ENCODE measurements around the gene PLK4.
A peak's percentile ranks its signal among the peaks of the same experiment; 100 is the strongest.

PLK4 gene

DNA sequence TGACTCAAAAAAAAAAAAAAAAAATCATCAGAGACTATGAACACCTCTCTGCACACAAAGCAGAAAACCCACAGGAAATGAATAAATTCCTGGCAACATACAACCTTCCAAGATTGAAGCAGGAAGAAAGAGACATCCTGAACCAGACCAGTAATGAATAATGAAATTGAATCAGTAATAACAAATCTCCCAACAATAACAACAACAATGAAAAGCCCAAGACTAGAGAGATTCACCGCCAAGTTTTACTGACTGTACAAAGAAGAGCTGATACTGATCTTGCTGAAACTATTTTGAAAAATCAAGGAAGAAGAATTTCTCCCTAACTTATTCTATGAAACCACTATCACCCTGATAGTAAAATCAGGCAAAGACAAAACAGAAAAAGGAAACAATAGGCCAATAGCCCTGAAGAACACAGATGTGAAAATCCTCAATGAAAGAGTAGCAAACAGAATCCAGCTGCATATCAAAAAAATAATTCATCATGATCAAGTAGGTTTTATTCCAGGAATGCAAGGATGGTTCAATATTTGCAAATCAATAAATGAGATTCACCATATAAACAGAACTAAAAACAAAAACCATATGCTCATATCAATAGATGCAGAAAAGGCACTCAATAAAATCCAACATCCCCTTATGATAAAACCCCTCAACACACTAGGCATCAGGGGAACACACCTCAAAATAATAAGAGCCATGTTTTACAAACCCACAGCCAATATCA lies 31.0 kb upstream of the PLK4 start:
- TF ChIP-seq, protein P1, sequence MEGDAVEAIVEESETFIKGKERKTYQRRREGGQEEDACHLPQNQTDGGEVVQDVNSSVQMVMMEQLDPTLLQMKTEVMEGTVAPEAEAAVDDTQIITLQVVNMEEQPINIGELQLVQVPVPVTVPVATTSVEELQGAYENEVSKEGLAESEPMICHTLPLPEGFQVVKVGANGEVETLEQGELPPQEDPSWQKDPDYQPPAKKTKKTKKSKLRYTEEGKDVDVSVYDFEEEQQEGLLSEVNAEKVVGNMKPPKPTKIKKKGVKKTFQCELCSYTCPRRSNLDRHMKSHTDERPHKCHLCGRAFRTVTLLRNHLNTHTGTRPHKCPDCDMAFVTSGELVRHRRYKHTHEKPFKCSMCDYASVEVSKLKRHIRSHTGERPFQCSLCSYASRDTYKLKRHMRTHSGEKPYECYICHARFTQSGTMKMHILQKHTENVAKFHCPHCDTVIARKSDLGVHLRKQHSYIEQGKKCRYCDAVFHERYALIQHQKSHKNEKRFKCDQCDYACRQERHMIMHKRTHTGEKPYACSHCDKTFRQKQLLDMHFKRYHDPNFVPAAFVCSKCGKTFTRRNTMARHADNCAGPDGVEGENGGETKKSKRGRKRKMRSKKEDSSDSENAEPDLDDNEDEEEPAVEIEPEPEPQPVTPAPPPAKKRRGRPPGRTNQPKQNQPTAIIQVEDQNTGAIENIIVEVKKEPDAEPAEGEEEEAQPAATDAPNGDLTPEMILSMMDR (IDR thresholded peaks at IDR 0.05; ENCODE audit: low read depth, low read length, missing control alignments), result no peak
- in situ Hi-C loops (cut with HindIII; ENCODE audit: low sequenced_read_pairs), result no loop called here
- no peak overlapping the region for H3K4me3 ChIP-seq (ENCODE audit: low read depth, low read length)
- no peak for DNase-seq (ENCODE audit: low read depth)

DNA sequence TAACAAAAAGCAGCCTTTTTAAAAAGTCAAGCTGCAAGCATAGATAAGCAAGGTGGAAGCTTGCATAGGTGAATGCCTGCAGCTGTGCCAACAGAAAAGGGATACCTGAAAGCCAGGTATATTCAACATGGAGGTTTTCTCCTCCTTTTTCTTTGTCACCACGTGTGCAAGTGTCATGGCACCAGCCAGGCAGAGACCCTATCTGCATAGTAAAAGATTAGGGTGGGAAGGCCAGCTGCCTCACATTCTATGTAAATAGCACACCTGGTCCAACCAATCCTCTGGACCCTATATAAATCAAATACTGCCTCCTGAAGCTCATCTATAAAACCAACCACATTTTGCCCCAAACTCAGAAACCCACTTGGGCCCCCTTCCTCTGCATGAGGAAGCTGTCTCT lies 28.0 kb upstream of the PLK4 start:
- in situ Hi-C loops (cut with HindIII; ENCODE audit: low sequenced_read_pairs), result no loop called here
- H3K4me3 ChIP-seq (ENCODE audit: low read depth, low read length), result no peak overlapping the region
- TF ChIP-seq, protein P1 (IDR thresholded peaks at IDR 0.05; ENCODE audit: low read depth, low read length, missing control alignments), result no peak
- DNase-seq (ENCODE audit: low read depth), result no peak

DNA sequence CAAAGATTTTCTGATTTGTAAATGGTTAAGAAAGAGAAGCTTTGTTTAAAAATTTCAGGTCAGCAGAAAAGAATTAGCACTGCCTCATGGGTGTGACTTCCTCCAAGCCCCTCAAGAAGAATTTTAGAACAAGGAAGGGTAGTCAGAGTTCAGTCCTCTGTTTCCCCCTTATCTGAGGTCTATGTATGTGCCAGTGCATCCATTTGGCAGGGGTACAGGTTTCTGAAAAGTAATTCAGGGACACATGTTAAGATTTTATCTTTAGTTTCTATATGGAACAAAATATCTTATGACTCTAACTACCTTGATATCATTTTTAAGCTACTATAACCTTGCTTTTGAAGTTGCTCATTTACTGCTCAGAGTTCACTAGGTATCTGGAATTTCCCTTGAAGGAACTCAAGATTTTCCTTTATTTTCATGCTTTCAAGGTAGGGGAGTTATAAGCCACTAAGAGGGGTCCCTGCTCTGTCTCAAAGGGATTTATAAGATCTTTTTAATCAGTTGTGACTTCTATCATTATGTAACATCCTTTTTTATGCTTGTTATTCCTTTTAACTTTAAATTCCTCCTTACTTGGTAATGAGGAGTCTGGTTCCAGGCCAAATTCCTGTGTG lies 24.4 kb upstream of the PLK4 start:
- no peak for DNase-seq (ENCODE audit: low read depth)
- in situ Hi-C loops (cut with HindIII; ENCODE audit: low sequenced_read_pairs), result no loop called here
- no peak overlapping the region for H3K4me3 ChIP-seq (ENCODE audit: low read depth, low read length)
- TF ChIP-seq, protein P1 (IDR thresholded peaks at IDR 0.05; ENCODE audit: low read depth, low read length, missing control alignments), result no peak

DNA sequence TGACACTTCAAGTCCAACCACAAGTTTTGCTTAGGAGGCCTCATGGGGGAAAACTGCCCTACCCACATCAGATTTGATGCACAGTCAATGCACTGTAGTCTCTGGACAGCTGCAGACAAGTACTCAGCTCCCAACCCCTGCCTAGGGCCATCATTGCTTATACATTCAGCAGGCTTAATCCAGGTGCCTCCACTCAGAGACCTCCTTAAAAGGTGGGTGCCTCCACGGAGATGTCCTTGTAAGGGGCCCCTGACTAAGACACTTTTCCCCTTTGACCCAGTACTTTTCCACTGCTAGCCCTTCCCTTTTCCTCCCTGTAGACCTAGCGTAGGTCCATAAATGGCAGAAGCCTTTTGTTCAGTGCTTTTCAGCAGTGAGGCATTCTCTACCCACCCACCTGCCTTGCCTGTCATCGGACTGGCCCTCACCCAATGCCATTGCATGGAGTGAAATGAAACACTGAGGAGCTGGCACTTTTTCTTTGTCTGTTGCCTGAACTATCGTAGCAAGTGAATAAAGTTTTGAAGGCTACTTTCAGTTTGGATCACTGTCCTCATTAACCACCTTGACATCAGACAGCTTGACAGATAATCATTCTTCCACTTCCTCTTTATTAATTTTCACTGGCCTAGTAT lies 23.8 kb upstream of the PLK4 start:
- in situ Hi-C loops (cut with HindIII; ENCODE audit: low sequenced_read_pairs), result no loop called here
- no peak overlapping the region for H3K4me3 ChIP-seq (ENCODE audit: low read depth, low read length)

DNA sequence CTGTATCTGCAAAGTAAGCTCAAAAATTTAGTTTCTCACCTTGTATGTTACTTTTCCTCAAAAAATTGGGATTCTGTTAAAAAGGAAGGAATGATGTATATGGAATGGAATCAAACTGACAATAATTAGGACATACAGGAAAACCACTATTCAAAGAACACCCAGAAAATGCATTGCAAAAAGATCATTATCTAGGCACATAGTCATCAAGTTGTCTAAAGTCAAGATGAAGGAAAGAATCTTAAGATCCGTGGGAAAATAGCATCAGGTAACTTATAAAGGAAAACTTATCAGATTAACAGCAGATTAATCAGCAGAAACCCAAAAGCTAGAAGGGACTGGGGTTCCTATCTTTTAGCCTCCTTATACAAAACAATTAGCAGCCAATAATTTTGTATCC lies 23.1 kb upstream of the PLK4 start:
- TF ChIP-seq, protein P1 (IDR thresholded peaks at IDR 0.05; ENCODE audit: low read depth, low read length, missing control alignments), result no peak

More for the DNA sequence above, 23.8 kb upstream of the PLK4 start:
- peak; percentile 90 for DNase-seq (ENCODE audit: low read depth)
- TF ChIP-seq, protein P1 (IDR thresholded peaks at IDR 0.05; ENCODE audit: low read depth, low read length, missing control alignments), result no peak

DNA sequence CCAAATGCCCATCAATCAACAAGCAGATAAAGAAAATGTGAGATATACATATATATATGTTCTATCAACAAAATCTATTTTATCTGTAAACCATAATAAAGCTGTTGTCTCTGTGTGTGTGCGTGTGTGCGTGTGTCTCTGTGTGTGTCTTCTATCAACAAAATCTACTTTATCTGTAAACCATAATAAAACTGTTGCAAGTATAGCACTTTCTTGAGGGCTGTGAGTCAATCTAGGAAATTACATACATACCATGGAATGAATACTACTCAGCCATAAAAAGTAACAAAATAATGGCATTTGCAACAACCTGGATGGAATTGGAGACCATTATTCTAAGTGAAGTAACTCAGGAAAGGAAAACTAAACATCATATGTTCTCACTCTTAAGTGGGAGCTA lies 12.5 kb upstream of the PLK4 start:
- H3K4me3 ChIP-seq (ENCODE audit: low read depth, low read length), result no peak overlapping the region
- in situ Hi-C loops (cut with HindIII; ENCODE audit: low sequenced_read_pairs), result no loop called here
- no peak for DNase-seq (ENCODE audit: low read depth)
- TF ChIP-seq, protein P1 (IDR thresholded peaks at IDR 0.05; ENCODE audit: low read depth, low read length, missing control alignments), result no peak

More for the DNA sequence above, 23.1 kb upstream of the PLK4 start:
- H3K4me3 ChIP-seq (ENCODE audit: low read depth, low read length), result no peak overlapping the region
- in situ Hi-C loops (cut with HindIII; ENCODE audit: low sequenced_read_pairs), result no loop called here
- no peak for DNase-seq (ENCODE audit: low read depth)
